ENCODE results near the gene RALGPS2.

RALGPS2 gene

GRCh38 chr1:178953538-178954324, 228.7 kb downstream of the RALGPS2 start:
- Histone ChIP-seq H3K36me3 (ENCODE audit: control insufficient read depth in 1 of 2, insufficient read depth in 2 of 2, low read length in 2 of 2) (no peaks in the 10 kb centered on the region), H3K27ac (ENCODE audit: low read depth, low read length) (no peak overlapping the region)

GRCh38 chr1:178954325-178954690, 229.3 kb downstream of the RALGPS2 start:
- Histone ChIP-seq H3K4me1 (ENCODE audit: control insufficient read depth in 1 of 2, insufficient read depth in 2 of 2, low read length in 2 of 2) (no peaks in the 10 kb centered on the region), H3K27ac (ENCODE audit: low read depth, low read length) (no peak overlapping the region), H3K9ac (ENCODE audit: low read depth in 1 of 2, low read length in 2 of 2) (no peak overlapping the region), H3K27me3 (ENCODE audit: control insufficient read depth in 1 of 2, insufficient read depth in 2 of 2, low read length in 2 of 2) (no peaks in the 10 kb centered on the region), H3K36me3 (ENCODE audit: control insufficient read depth in 1 of 2, insufficient read depth in 2 of 2, low read length in 2 of 2) (no peaks in the 10 kb centered on the region), H3K4me3 (ENCODE audit: low read depth in 1 of 2, low read length in 2 of 2) (no peak overlapping the region), H3K9me3 (ENCODE audit: control insufficient read depth in 1 of 2, low read length in 2 of 2) (no peaks in the 10 kb centered on the region)

More at GRCh38 chr1:178953538-178954324, 228.7 kb downstream of the RALGPS2 start:
- Histone ChIP-seq H3K27me3 (ENCODE audit: control insufficient read depth in 1 of 2, insufficient read depth in 2 of 2, low read length in 2 of 2) (no peaks in the 10 kb centered on the region), H3K4me1 (ENCODE audit: control insufficient read depth in 1 of 2, insufficient read depth in 2 of 2, low read length in 2 of 2) (no peaks in the 10 kb centered on the region), H3K9me3 (ENCODE audit: control insufficient read depth in 1 of 2, low read length in 2 of 2) (no peaks in the 10 kb centered on the region), H3K4me3 (ENCODE audit: low read depth in 1 of 2, low read length in 2 of 2) (no peak overlapping the region), H3K9ac (ENCODE audit: low read depth in 1 of 2, low read length in 2 of 2) (no peak overlapping the region)

GRCh38 chr1:178954937-178955336, 229.9 kb downstream of the RALGPS2 start:
- H3K4me1 ChIP-seq (ENCODE audit: control insufficient read depth in 1 of 2, insufficient read depth in 2 of 2, low read length in 2 of 2), result no peaks in the 10 kb centered on the region
- H3K27ac ChIP-seq (ENCODE audit: low read depth, low read length), result no peak overlapping the region

GRCh38 chr1:178955391-178955954, 230.4 kb downstream of the RALGPS2 start:
- Histone ChIP-seq H3K27ac (ENCODE audit: low read depth, low read length) (no peak overlapping the region), H3K4me1 (ENCODE audit: control insufficient read depth in 1 of 2, insufficient read depth in 2 of 2, low read length in 2 of 2) (no peaks in the 10 kb centered on the region), H3K9me3 (ENCODE audit: control insufficient read depth in 1 of 2, low read length in 2 of 2) (no peaks in the 10 kb centered on the region), H3K36me3 (ENCODE audit: control insufficient read depth in 1 of 2, insufficient read depth in 2 of 2, low read length in 2 of 2) (no peaks in the 10 kb centered on the region), H3K4me3 (ENCODE audit: low read depth in 1 of 2, low read length in 2 of 2) (no peak overlapping the region), H3K27me3 (ENCODE audit: control insufficient read depth in 1 of 2, insufficient read depth in 2 of 2, low read length in 2 of 2) (no peaks in the 10 kb centered on the region), H3K9ac (ENCODE audit: low read depth in 1 of 2, low read length in 2 of 2) (no peak overlapping the region)

More at GRCh38 chr1:178954937-178955336, 229.9 kb downstream of the RALGPS2 start:
- Histone ChIP-seq H3K9ac (ENCODE audit: low read depth in 1 of 2, low read length in 2 of 2) (no peak overlapping the region), H3K9me3 (ENCODE audit: control insufficient read depth in 1 of 2, low read length in 2 of 2) (no peaks in the 10 kb centered on the region), H3K4me3 (ENCODE audit: low read depth in 1 of 2, low read length in 2 of 2) (no peak overlapping the region), H3K27me3 (ENCODE audit: control insufficient read depth in 1 of 2, insufficient read depth in 2 of 2, low read length in 2 of 2) (no peaks in the 10 kb centered on the region), H3K36me3 (ENCODE audit: control insufficient read depth in 1 of 2, insufficient read depth in 2 of 2, low read length in 2 of 2) (no peaks in the 10 kb centered on the region)

- Histone ChIP-seq H3K36me3 (ENCODE audit: control insufficient read depth in 1 of 2, insufficient read depth in 2 of 2, low read length in 2 of 2) (no peaks in the 10 kb centered on the region), H3K27me3 (ENCODE audit: control insufficient read depth in 1 of 2, insufficient read depth in 2 of 2, low read length in 2 of 2) (no peaks in the 10 kb centered on the region), H3K4me3 (ENCODE audit: low read depth in 1 of 2, low read length in 2 of 2) (no peak overlapping the region), H3K9me3 (ENCODE audit: control insufficient read depth in 1 of 2, low read length in 2 of 2) (no peaks in the 10 kb centered on the region), H3K9ac (ENCODE audit: low read depth in 1 of 2, low read length in 2 of 2) (no peak overlapping the region), H3K4me1 (ENCODE audit: control insufficient read depth in 1 of 2, insufficient read depth in 2 of 2, low read length in 2 of 2) (no peaks in the 10 kb centered on the region), H3K27ac (ENCODE audit: low read depth, low read length) (no peak overlapping the region)
These were observed 233.4 kb downstream of the RALGPS2 start for GRCh38 chr1:178958491-178958890.

GRCh38 chr1:178959543-178960460, 234.8 kb downstream of the RALGPS2 start:
- Histone ChIP-seq H3K27me3 (ENCODE audit: control insufficient read depth in 1 of 2, insufficient read depth in 2 of 2, low read length in 2 of 2) (no peaks in the 10 kb centered on the region), H3K36me3 (ENCODE audit: control insufficient read depth in 1 of 2, insufficient read depth in 2 of 2, low read length in 2 of 2) (no peaks in the 10 kb centered on the region), H3K27ac (ENCODE audit: low read depth, low read length) (no peak overlapping the region), H3K4me1 (ENCODE audit: control insufficient read depth in 1 of 2, insufficient read depth in 2 of 2, low read length in 2 of 2) (no peaks in the 10 kb centered on the region), H3K9me3 (ENCODE audit: control insufficient read depth in 1 of 2, low read length in 2 of 2) (no peaks in the 10 kb centered on the region), H3K4me3 (ENCODE audit: low read depth in 1 of 2, low read length in 2 of 2) (no peak overlapping the region), H3K9ac (ENCODE audit: low read depth in 1 of 2, low read length in 2 of 2) (no peak overlapping the region)

GRCh38 chr1:178960482-178961240, 235.6 kb downstream of the RALGPS2 start:
- Histone ChIP-seq H3K4me1 (ENCODE audit: control insufficient read depth in 1 of 2, insufficient read depth in 2 of 2, low read length in 2 of 2) (no peaks in the 10 kb centered on the region), H3K4me3 (ENCODE audit: low read depth in 1 of 2, low read length in 2 of 2) (no peak overlapping the region), H3K36me3 (ENCODE audit: control insufficient read depth in 1 of 2, insufficient read depth in 2 of 2, low read length in 2 of 2) (no peaks in the 10 kb centered on the region), H3K9ac (ENCODE audit: low read depth in 1 of 2, low read length in 2 of 2) (no peak overlapping the region), H3K27ac (ENCODE audit: low read depth, low read length) (no peak overlapping the region), H3K27me3 (ENCODE audit: control insufficient read depth in 1 of 2, insufficient read depth in 2 of 2, low read length in 2 of 2) (no peaks in the 10 kb centered on the region), H3K9me3 (ENCODE audit: control insufficient read depth in 1 of 2, low read length in 2 of 2) (no peaks in the 10 kb centered on the region)

GRCh38 chr1:178961331-178961730, 236.3 kb downstream of the RALGPS2 start:
- no peaks in the 10 kb centered on the region for H3K9me3 ChIP-seq (ENCODE audit: control insufficient read depth in 1 of 2, low read length in 2 of 2)
- no peak overlapping the region for H3K27ac ChIP-seq (ENCODE audit: low read depth, low read length)
- no peak overlapping the region for H3K4me3 ChIP-seq (ENCODE audit: low read depth in 1 of 2, low read length in 2 of 2)
- H3K4me1 ChIP-seq (ENCODE audit: control insufficient read depth in 1 of 2, insufficient read depth in 2 of 2, low read length in 2 of 2), result no peaks in the 10 kb centered on the region
- no peak overlapping the region for H3K9ac ChIP-seq (ENCODE audit: low read depth in 1 of 2, low read length in 2 of 2)
- no peaks in the 10 kb centered on the region for H3K27me3 ChIP-seq (ENCODE audit: control insufficient read depth in 1 of 2, insufficient read depth in 2 of 2, low read length in 2 of 2)
- no peaks in the 10 kb centered on the region for H3K36me3 ChIP-seq (ENCODE audit: control insufficient read depth in 1 of 2, insufficient read depth in 2 of 2, low read length in 2 of 2)

- Histone ChIP-seq H3K4me3 (ENCODE audit: low read depth in 1 of 2, low read length in 2 of 2) (no peak overlapping the region), H3K27me3 (ENCODE audit: control insufficient read depth in 1 of 2, insufficient read depth in 2 of 2, low read length in 2 of 2) (no peaks in the 10 kb centered on the region), H3K9me3 (ENCODE audit: control insufficient read depth in 1 of 2, low read length in 2 of 2) (no peaks in the 10 kb centered on the region), H3K27ac (ENCODE audit: low read depth, low read length) (no peak overlapping the region), H3K9ac (ENCODE audit: low read depth in 1 of 2, low read length in 2 of 2) (no peak overlapping the region), H3K36me3 (ENCODE audit: control insufficient read depth in 1 of 2, insufficient read depth in 2 of 2, low read length in 2 of 2) (no peaks in the 10 kb centered on the region), H3K4me1 (ENCODE audit: control insufficient read depth in 1 of 2, insufficient read depth in 2 of 2, low read length in 2 of 2) (no peaks in the 10 kb centered on the region)
These were observed 236.8 kb downstream of the RALGPS2 start for GRCh38 chr1:178961868-178962267.

All from duodenal mucosa (tissue), 2 donors.